OCI-LY3 (cell line): ENCODE results near the gene CDH23.

Experiments used
- H2AFZ ChIP-seq: fragments of 200-600, 300-600 bp; shearing (Covaris generic); 2 replicates; pipeline ENCODE4 v1.6.0; 2014; ENCODE audit warnings: antibody characterized with exemption, low read depth, low read length
- H3K27ac ChIP-seq: fragments of 200-600, 300-600 bp; sonication (generic); 2 replicates; pipeline ENCODE4 v1.5.1; 2014; ENCODE audit warnings: mild to moderate bottlenecking, low read length, moderate library complexity, mixed read lengths
- H3K27me3 ChIP-seq: fragments of 200-600, 300-600 bp; sonication (generic); 2 replicates; pipeline ENCODE4 v1.6.1; 2014; ENCODE audit warnings: low read depth, low read length, mixed read lengths
- H3K36me3 ChIP-seq: fragments of 200-600, 300-600 bp; sonication (generic); replicated peaks from 2 replicates; pipeline ENCODE3; 2014; ENCODE audit warnings: low read depth, low read length, mixed read lengths
- H3K4me1 ChIP-seq: fragments of 300-600, 200-600 bp; sonication (generic); 2 replicates; pipeline ENCODE4 v1.6.1; 2014; ENCODE audit warnings: low read length, mixed read lengths
- H3K4me2 ChIP-seq: fragments of 200-600, 300-600 bp; sonication (generic); 2 replicates; pipeline ENCODE4 v1.6.1; 2014; ENCODE audit warnings: low read length, mixed read lengths
- H3K4me3 ChIP-seq: fragments of 300-600, 200-600 bp; sonication (generic); 2 replicates; pipeline ENCODE4 v1.5.1; 2014; ENCODE audit warnings: antibody characterized with exemption, mild to moderate bottlenecking, low read length, moderate library complexity
- H3K79me2 ChIP-seq: fragments of 300-600, 200-600 bp; shearing (Covaris generic); 2 replicates; pipeline ENCODE4 v1.6.1; 2014; ENCODE audit warnings: mild to moderate bottlenecking, low read length, mixed read lengths
- H3K9ac ChIP-seq: fragments of 300-600, 200-600 bp; shearing (Covaris generic); 2 replicates; pipeline ENCODE4 v1.6.0; 2014; ENCODE audit warnings: mild to moderate bottlenecking, low read length, moderate library complexity
- H3K9me3 ChIP-seq: fragments of 200-600, 300-600 bp; shearing (Covaris generic); 2 replicates; pipeline ENCODE4 v1.6.1; 2014; ENCODE audit warnings: low read length, mixed read lengths; ENCODE audit not compliant: insufficient read depth
- H4K20me1 ChIP-seq: fragments of 200-600, 300-600 bp; sonication (generic); 2 replicates; pipeline ENCODE4 v1.6.1; 2016; ENCODE audit warnings: low read length, mixed read lengths; ENCODE audit not compliant: insufficient read depth
- EZH2phosphoT487 ChIP-seq: fragments of 200-600 bp; shearing (Covaris generic); IDR thresholded peaks from 2 replicates; pipeline ENCODE4 v1.6.1; 2018; ENCODE audit warnings: antibody characterized with exemption, mixed run types, low read depth
- TF ChIP-seq, protein P1 (sequence below): fragments of 200-600, 300-600 bp; sonication (generic); IDR thresholded peaks from 2 replicates; pipeline ENCODE4 v1.5.1; 2014; ENCODE audit warnings: antibody characterized with exemption, low read length, low read depth

Gene CDH23

DNA sequence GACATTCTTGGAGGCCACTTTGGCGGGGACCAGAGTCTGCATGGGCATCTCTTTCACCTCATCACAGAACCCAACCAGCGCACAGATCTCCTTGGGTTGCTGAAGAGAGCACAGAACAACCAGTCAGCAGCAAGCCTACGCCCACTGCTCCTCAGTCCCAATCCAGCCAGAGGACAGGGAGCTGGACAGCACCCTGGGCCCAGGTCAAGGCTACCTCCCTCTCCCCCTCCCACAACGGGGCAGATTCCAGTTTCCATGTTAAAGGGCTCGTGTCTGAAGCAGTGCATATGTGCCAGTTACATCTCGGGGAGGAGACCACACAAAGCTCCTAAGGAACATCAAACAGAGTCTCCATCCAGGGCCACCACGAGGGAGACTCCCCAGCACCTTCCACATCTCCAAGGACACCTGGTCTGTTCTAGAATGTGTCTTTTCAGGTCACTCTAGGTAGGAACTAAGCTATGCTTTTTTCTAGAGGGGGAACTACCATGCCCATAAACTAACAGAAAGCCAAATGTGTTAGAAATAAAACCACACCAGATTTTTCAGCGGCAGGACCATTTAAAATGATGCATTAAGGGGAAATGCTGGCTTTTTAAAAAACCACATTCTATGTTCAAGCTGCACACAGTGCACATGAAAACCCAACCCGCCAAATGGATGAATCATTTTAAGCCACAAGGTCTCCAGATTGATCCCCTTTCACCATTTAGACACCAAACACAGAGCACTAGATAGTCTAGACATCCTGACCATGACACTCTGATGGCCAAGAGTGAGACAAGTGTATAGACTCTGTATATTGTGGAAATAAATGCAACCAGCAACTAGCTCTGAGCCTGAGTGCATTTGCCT lies 425.4 kb downstream of the CDH23 start:
- H3K36me3 ChIP-seq: peaks cover 31% of the 10 kb centered on the region
- H4K20me1 ChIP-seq: no peaks in the 10 kb centered on the region
- no peak overlapping the region for H2AFZ ChIP-seq
- no peaks in the 10 kb centered on the region for H3K79me2 ChIP-seq
- H3K27me3 ChIP-seq: no peaks in the 10 kb centered on the region
- H3K4me1 ChIP-seq: no peaks in the 10 kb centered on the region
- no peak for TF ChIP-seq EZH2phosphoT487
- TF ChIP-seq, protein P1, sequence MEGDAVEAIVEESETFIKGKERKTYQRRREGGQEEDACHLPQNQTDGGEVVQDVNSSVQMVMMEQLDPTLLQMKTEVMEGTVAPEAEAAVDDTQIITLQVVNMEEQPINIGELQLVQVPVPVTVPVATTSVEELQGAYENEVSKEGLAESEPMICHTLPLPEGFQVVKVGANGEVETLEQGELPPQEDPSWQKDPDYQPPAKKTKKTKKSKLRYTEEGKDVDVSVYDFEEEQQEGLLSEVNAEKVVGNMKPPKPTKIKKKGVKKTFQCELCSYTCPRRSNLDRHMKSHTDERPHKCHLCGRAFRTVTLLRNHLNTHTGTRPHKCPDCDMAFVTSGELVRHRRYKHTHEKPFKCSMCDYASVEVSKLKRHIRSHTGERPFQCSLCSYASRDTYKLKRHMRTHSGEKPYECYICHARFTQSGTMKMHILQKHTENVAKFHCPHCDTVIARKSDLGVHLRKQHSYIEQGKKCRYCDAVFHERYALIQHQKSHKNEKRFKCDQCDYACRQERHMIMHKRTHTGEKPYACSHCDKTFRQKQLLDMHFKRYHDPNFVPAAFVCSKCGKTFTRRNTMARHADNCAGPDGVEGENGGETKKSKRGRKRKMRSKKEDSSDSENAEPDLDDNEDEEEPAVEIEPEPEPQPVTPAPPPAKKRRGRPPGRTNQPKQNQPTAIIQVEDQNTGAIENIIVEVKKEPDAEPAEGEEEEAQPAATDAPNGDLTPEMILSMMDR: no peak
- no peaks in the 10 kb centered on the region for H3K9me3 ChIP-seq
- H3K4me3 ChIP-seq: no peak overlapping the region
- no peak overlapping the region for H3K9ac ChIP-seq
- no peak overlapping the region for H3K27ac ChIP-seq
- H3K4me2 ChIP-seq: no peak overlapping the region

DNA sequence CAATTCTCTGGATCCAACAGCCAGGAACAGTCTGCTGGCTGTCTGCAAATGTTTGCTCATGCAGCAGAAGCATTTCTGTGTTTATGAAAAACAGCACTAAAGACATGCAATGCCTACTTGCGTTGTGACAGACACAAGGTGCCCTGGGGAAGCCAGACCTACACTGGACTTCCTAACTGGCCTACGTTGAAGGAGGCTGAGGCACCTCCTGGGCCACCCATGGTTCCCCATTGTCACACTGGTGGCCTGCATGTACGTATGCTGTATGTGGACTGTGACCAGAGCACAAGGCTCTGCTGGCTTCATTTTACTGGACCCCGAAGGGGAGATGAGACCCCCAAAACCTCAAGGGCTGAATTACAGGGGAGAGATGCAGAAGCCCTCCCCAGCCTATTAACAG lies 426.6 kb downstream of the CDH23 start:
- no peaks in the 10 kb centered on the region for H3K79me2 ChIP-seq
- H2AFZ ChIP-seq: no peak overlapping the region
- H3K9ac ChIP-seq: no peak overlapping the region
- no peaks in the 10 kb centered on the region for H3K9me3 ChIP-seq
- H4K20me1 ChIP-seq: no peaks in the 10 kb centered on the region
- no peak overlapping the region for H3K4me3 ChIP-seq
- H3K27me3 ChIP-seq: no peaks in the 10 kb centered on the region
- peaks cover 29% of the 10 kb centered on the region for H3K36me3 ChIP-seq
- no peak overlapping the region for H3K27ac ChIP-seq
- no peaks in the 10 kb centered on the region for H3K4me1 ChIP-seq
- TF ChIP-seq, protein P1: no peak
- no peak for TF ChIP-seq EZH2phosphoT487
- H3K4me2 ChIP-seq: no peak overlapping the region

DNA sequence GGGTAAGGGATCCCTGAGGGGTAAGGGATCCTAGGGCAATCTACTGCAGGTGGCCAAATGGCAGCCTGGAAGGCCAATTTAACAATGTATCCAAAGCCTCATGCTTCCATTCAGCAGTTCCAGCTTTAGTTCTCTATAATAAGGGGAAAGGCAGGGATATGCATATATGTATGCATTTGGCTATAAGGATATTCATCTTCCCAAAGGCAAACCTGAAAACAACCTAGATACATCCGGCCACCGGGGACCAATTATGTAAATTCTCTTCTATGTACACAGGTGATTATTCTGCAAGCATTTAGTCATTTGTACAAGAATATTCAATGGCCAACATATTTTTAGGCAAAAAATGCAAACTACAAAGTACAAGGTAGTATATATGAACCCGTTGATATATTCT lies 427.6 kb downstream of the CDH23 start:
- H3K27ac ChIP-seq: no peak overlapping the region
- H3K4me1 ChIP-seq: no peaks in the 10 kb centered on the region
- TF ChIP-seq, protein P1: no peak
- H3K27me3 ChIP-seq: no peaks in the 10 kb centered on the region
- no peaks in the 10 kb centered on the region; the same call in 1 of the 2 replicates for H4K20me1 ChIP-seq
- no peak overlapping the region for H3K4me3 ChIP-seq
- no peaks in the 10 kb centered on the region for H3K79me2 ChIP-seq
- no peak overlapping the region for H3K9ac ChIP-seq
- no peaks in the 10 kb centered on the region for H3K9me3 ChIP-seq
- no peak overlapping the region for H3K4me2 ChIP-seq
- peaks cover 33% of the 10 kb centered on the region for H3K36me3 ChIP-seq
- H2AFZ ChIP-seq: no peak overlapping the region

- Histone ChIP-seq H3K36me3 (peaks cover 36% of the 10 kb centered on the region), H4K20me1 (no peaks in the 10 kb centered on the region; the same call in 1 of the 2 replicates), H3K79me2 (no peaks in the 10 kb centered on the region), H3K4me1 (no peaks in the 10 kb centered on the region), H3K9ac (no peak overlapping the region), H3K27ac (no peak overlapping the region), H3K9me3 (no peaks in the 10 kb centered on the region), H2AFZ (no peak overlapping the region), H3K27me3 (no peaks in the 10 kb centered on the region), H3K4me2 (no peak overlapping the region), H3K4me3 (no peak overlapping the region)
- no peak for TF ChIP-seq EZH2phosphoT487
- TF ChIP-seq, protein P1: 0 out of 2 replicates have a peak, but pooled peaks have one; percentile 16
Measured at GRCh38 chr10:71825217-71825616, 428.5 kb downstream of the CDH23 start.
